NCI-H446 treated with DMSO at 0.1 percent for 48 hours (cell line): ENCODE measurements around the gene SPIN3.
"Not testable (repeated sequence)": the region's sequence is repeated elsewhere in the genome, so short reads cannot be mapped to it uniquely, and the experiment has no call there.

Experiments used
- DNase-seq: peaks from one replicate; lab custom pipeline; 2025; lab: John Stamatoyannopoulos, UW

Gene SPIN3

GRCh38 chrX:56995271-56995994 is at the start of gene SPIN3:
TSS of gene SPIN3 (minus strand) at chrX:56995541. CDS start at chrX:56994947, 594 bp downstream.
- DNase-seq = peak; percentile 76

- no peak for DNase-seq
Measured at GRCh38 chrX:57044245-57044644, 48.9 kb upstream of the SPIN3 start.

- DNase-seq = not testable (repeated sequence)
Measured at GRCh38 chrX:57037265-57037664, 41.9 kb upstream of the SPIN3 start.

GRCh38 chrX:56994375-56995270 is 718 bp downstream of the SPIN3 start:
- DNase-seq = no peak

- DNase-seq = no peak
Measured at GRCh38 chrX:56987741-56988140, 7.6 kb downstream of the SPIN3 start.

GRCh38 chrX:56986138-56986537 is 9.2 kb downstream of the SPIN3 start:
- DNase-seq = no peak

GRCh38 chrX:56978172-56978571 is 17.2 kb downstream of the SPIN3 start:
- peak; percentile 11 for DNase-seq

- no peak for DNase-seq
Measured at GRCh38 chrX:56975611-56976010, 19.7 kb downstream of the SPIN3 start.

- DNase-seq = no peak
Measured at GRCh38 chrX:56974408-56974807, 20.9 kb downstream of the SPIN3 start.

GRCh38 chrX:56969559-56969958 is 25.8 kb downstream of the SPIN3 start:
- DNase-seq = no peak

GRCh38 chrX:56968980-56969379 is 26.4 kb downstream of the SPIN3 start:
- no peak for DNase-seq

GRCh38 chrX:56963377-56963776 is 32.0 kb downstream of the SPIN3 start:
- DNase-seq = no peak

- no peak for DNase-seq
Measured at GRCh38 chrX:56947699-56948098, 47.6 kb downstream of the SPIN3 start.

- DNase-seq = peak; percentile 75
Measured at GRCh38 chrX:56946201-56946600, 49.1 kb downstream of the SPIN3 start.

- DNase-seq = not testable (repeated sequence)
Measured at GRCh38 chrX:56945226-56945625, 50.1 kb downstream of the SPIN3 start.

- DNase-seq = no peak
Measured at GRCh38 chrX:56943264-56943663, 52.1 kb downstream of the SPIN3 start.
